Renal cortex interstitium (tissue), 11 donors: ENCODE measurements around the gene FAM76A. TPM values are rescaled to one million over a fixed set of nuclear protein-coding genes. Genes with fewer than 3 reads are reported as not detected.

Experiments used
- DNase-seq, 11 donors: peaks; one replicate each; pipeline ENCODE4 v3.0.0-alpha.2; 2013; ENCODE audit warnings: low read depth in 9 of 11, low spot score in 4 of 11; ENCODE audit errors: extremely low read depth in 1 of 11
- polyA plus RNA-seq, 3 donors: library from polyadenylated mRNA; unstranded; fragments of 120-200 nt; gene quantifications; one replicate each; pipeline ENCODE4 v1.2.1, GENCODE V29; 2013; ENCODE audit not compliant: insufficient read length in 3 of 3

Gene FAM76A
- polyA plus RNA-seq, 3 donors = 11.9 to 17.1 (median 16.7) TPM

- no peak for DNase-seq
These were observed 84.1 kb downstream of the FAM76A start for GRCh38 chr1:27809883-27810282.

GRCh38 chr1:27811741-27812500 is 86.2 kb downstream of the FAM76A start:
- DNase-seq = no peak

Other genes with a start within 250 kb of the FAM76A start
- gene WASF2, start 235.8 kb upstream of the FAM76A start, polyA plus RNA-seq = 100 to 1,000 TPM; 124 to 151 (median 135) TPM
- 10 to 100 TPM; 34.6 to 50.9 (median 48.8) TPM for gene AHDC1, start 121.8 kb upstream of the FAM76A start, polyA plus RNA-seq
- gene FGR, start 90.8 kb upstream of the FAM76A start, polyA plus RNA-seq = 1 to 10 TPM; 1.6 to 2.8 (median 2.1) TPM
- gene IFI6, start 53.8 kb upstream of the FAM76A start, polyA plus RNA-seq = 10 to 100 TPM; 17.5 to 29.4 (median 23.7) TPM
- 10 to 100 TPM; 42.5 to 53.7 (median 48.0) TPM for gene STX12, start 47.3 kb downstream of the FAM76A start, polyA plus RNA-seq
- 10 to 100 TPM; 46.8 to 63.5 (median 62.1) TPM for gene PPP1R8, start 104.8 kb downstream of the FAM76A start, polyA plus RNA-seq
- 1 to 10 TPM; 3.0 to 6.5 (median 3.2) TPM for gene THEMIS2, start 146.6 kb downstream of the FAM76A start, polyA plus RNA-seq
- gene RPA2, start 188.6 kb downstream of the FAM76A start, polyA plus RNA-seq = 10 to 100 TPM; 51.1 to 69.8 (median 62.6) TPM
- 10 to 100 TPM; 13.9 to 16.2 (median 14.9) TPM for gene SMPDL3B, start 209.0 kb downstream of the FAM76A start, polyA plus RNA-seq
- 10 to 100 TPM in 1 of 3 donors, 1 to 10 TPM in 2; 7.1 to 10.1 (median 10.0) TPM for gene XKR8, start 234.0 kb downstream of the FAM76A start, polyA plus RNA-seq